Measurements from ENCODE around the gene MICAL2. TPM values are rescaled to one million over a fixed set of nuclear protein-coding genes. Genes with fewer than 3 reads are reported as not detected.

Gene MICAL2
- total and polyA plus RNA-seq, 2 donors (not counting 3 experiments of a cell fraction or from before 2014, with no cell fraction given), result 67.6 to 200 TPM

DNA sequence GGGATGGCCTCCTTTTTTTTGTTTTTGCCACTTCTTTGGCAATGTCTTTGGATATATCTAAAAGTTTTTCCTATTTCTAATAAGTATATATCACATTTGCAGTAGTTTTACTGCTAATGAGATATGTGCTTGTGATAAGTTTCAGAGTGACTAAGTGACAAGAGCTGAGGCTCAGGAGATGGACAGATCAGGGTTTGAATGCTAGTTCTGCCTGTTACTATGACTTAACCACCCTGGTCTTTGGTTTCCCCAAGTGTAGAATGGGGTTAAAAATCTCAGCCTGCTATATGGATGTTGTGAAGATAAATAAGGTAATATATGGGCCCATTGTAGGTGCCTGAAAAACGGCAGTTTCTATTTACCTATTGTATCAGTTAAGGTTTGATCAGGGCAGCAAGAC lies 9.1 kb upstream of the MICAL2 start:
- Histone ChIP-seq H3K9me1 (replicated peaks; ENCODE audit: control insufficient read depth, extremely low read depth, insufficient read depth, low read length) (no peaks in the 10 kb centered on the region), H3K4me3 (replicated peaks in 1 of 3; ENCODE audit: insufficient read depth in 1 of 3, low read depth in 1 of 3, low read length in 3 of 3) (no peak overlapping the region), H3K9ac (replicated peaks; ENCODE audit: extremely low read depth, insufficient read depth, low read length) (no peak overlapping the region), H3K79me2 (ENCODE audit: control insufficient read depth, insufficient read depth, low read length) (no peaks in the 10 kb centered on the region), H2AFZ (ENCODE audit: low read depth, low read length) (no peak overlapping the region), H3K36me3 (ENCODE audit: control insufficient read depth in 2 of 2, extremely low read depth in 1 of 2, insufficient read depth in 2 of 2, low read length in 2 of 2) (no peaks in the 10 kb centered on the region), H3K4me2 (ENCODE audit: insufficient read depth, low read length) (no peak overlapping the region), H3K4me1 (ENCODE audit: control insufficient read depth, extremely low read depth, insufficient read depth, low read length) (no peaks in the 10 kb centered on the region), H4K20me1 (replicated peaks; ENCODE audit: control insufficient read depth, extremely low read depth, insufficient read depth, low read length) (no peaks in the 10 kb centered on the region), H3K9me3 (replicated peaks; ENCODE audit: control insufficient read depth, insufficient read depth, low read length) (no peaks in the 10 kb centered on the region), H3K27me3 (ENCODE audit: control insufficient read depth in 2 of 2, insufficient read depth in 2 of 2, low read length in 2 of 2) (no peaks in the 10 kb centered on the region), H3K27ac (ENCODE audit: insufficient read depth, low read depth, low read length) (no peak overlapping the region)
- TF ChIP-seq EZH2 (IDR thresholded peaks at IDR 0.05; ENCODE audit: borderline replicate concordance, low read depth, low read length, severe bottlenecking) (no peak), POLR2A (IDR thresholded peaks at IDR 0.05; ENCODE audit: low read depth, low read length) (no peak), MYC (IDR thresholded peaks at IDR 0.05; ENCODE audit: low read depth, low read length) (no peak)
- TF ChIP-seq, protein P1, sequence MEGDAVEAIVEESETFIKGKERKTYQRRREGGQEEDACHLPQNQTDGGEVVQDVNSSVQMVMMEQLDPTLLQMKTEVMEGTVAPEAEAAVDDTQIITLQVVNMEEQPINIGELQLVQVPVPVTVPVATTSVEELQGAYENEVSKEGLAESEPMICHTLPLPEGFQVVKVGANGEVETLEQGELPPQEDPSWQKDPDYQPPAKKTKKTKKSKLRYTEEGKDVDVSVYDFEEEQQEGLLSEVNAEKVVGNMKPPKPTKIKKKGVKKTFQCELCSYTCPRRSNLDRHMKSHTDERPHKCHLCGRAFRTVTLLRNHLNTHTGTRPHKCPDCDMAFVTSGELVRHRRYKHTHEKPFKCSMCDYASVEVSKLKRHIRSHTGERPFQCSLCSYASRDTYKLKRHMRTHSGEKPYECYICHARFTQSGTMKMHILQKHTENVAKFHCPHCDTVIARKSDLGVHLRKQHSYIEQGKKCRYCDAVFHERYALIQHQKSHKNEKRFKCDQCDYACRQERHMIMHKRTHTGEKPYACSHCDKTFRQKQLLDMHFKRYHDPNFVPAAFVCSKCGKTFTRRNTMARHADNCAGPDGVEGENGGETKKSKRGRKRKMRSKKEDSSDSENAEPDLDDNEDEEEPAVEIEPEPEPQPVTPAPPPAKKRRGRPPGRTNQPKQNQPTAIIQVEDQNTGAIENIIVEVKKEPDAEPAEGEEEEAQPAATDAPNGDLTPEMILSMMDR (IDR thresholded peaks at IDR 0.05; ENCODE audit: extremely low read depth in 1 of 2, insufficient read depth in 1 of 2, low read depth in 1 of 2, low read length in 2 of 2), result no peak
- no peak for FAIRE-seq
- dilution Hi-C loops (cut with MboI; ENCODE audit: extremely low pct_ligation_motif_present, low sequenced_read_pairs), result no loop called here
- CTCF ChIA-PET, result interaction anchor here (1.2 to 1.9 kb wide), 3 partner anchors 11 to 180 kb away, joined by 3 to 6 read pairs (median 6); no protein-coding TSS in a partner anchor
- intact Hi-C loops (cut with micrococcal nuclease), result no loop called here
- BruUV-seq (replicated peaks), result no TSS peak
- POLR2A ChIA-PET, result no interaction called here
- no peak for DNase-seq (ENCODE audit: low read depth, low spot score)

DNA sequence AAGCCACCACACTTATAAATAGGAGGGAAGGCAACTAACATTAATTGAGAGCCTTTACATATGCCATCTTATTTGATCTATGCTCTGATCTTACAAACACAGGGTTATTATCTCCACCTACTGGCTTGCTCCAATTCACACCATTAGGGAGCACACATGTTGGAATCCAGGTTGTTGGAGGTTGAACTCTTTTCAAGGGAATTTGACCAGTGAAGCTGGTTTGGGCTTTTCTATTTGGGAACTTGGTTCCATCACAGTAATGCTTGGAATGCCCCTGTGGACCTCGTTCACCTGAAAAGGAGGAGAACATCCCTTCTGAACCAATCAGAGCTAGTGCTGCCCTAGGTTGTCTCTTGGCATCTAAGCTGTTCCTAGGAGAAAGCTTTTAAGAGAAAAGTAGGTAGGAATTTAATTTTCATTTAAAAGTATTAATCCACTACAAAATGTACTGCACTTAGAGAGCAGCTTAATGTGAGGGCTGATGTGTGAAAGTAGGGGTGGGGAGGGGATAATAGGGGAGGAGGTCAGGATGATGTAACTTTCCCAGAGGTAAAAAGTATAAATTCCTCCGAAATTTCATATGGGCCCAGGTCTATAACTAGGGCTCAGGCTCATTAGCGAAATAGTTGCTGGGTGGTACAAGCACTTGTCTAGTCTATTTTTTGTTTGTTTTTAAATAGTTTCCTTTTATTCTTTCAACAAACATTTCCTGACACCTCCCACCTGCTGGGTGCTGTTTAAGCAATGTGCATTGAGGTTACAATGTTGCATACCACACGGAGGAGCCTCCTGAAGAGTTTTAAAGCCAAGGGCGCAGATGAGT lies 7.6 kb upstream of the MICAL2 start:
- Histone ChIP-seq H3K9me1 (replicated peaks; ENCODE audit: control insufficient read depth, extremely low read depth, insufficient read depth, low read length) (no peaks in the 10 kb centered on the region), H3K27ac (ENCODE audit: insufficient read depth, low read depth, low read length) (no peak overlapping the region), H3K27me3 (ENCODE audit: control insufficient read depth in 2 of 2, insufficient read depth in 2 of 2, low read length in 2 of 2) (no peaks in the 10 kb centered on the region), H3K36me3 (ENCODE audit: control insufficient read depth in 2 of 2, extremely low read depth in 1 of 2, insufficient read depth in 2 of 2, low read length in 2 of 2) (no peaks in the 10 kb centered on the region), H4K20me1 (replicated peaks; ENCODE audit: control insufficient read depth, extremely low read depth, insufficient read depth, low read length) (no peaks in the 10 kb centered on the region), H2AFZ (ENCODE audit: low read depth, low read length) (no peak overlapping the region), H3K9me3 (replicated peaks; ENCODE audit: control insufficient read depth, insufficient read depth, low read length) (no peaks in the 10 kb centered on the region), H3K4me1 (ENCODE audit: control insufficient read depth, extremely low read depth, insufficient read depth, low read length) (no peaks in the 10 kb centered on the region), H3K79me2 (ENCODE audit: control insufficient read depth, insufficient read depth, low read length) (no peaks in the 10 kb centered on the region), H3K4me3 (replicated peaks in 1 of 3; ENCODE audit: insufficient read depth in 1 of 3, low read depth in 1 of 3, low read length in 3 of 3) (no peak overlapping the region), H3K9ac (replicated peaks; ENCODE audit: extremely low read depth, insufficient read depth, low read length) (no peak overlapping the region), H3K4me2 (ENCODE audit: insufficient read depth, low read length) (no peak overlapping the region)
- dilution Hi-C loops (cut with MboI; ENCODE audit: extremely low pct_ligation_motif_present, low sequenced_read_pairs) (no loop called here), intact Hi-C loops (cut with micrococcal nuclease) (no loop called here)
- TF ChIP-seq GATA2 (IDR thresholded peaks at IDR 0.05; ENCODE audit: insufficient read depth, insufficient read length, low read depth, low read length) (no peak), EZH2 (IDR thresholded peaks at IDR 0.05; ENCODE audit: borderline replicate concordance, low read depth, low read length, severe bottlenecking) (no peak)
- TF ChIP-seq, protein P1 (IDR thresholded peaks at IDR 0.05; ENCODE audit: extremely low read depth in 1 of 2, insufficient read depth in 1 of 2, low read depth in 1 of 2, low read length in 2 of 2), result no peak
- no peak for FAIRE-seq
- no TSS peak for BruUV-seq (replicated peaks)
- CTCF ChIA-PET, result interaction anchor here (0.8 to 2.6 kb wide), 13 partner anchors 10 to 179 kb away, joined by 3 to 19 read pairs (median 3); no protein-coding TSS in a partner anchor
- DNase-seq (ENCODE audit: low read depth, low spot score), result no peak
- POLR2A ChIA-PET, result no interaction called here

Measured in endothelial cell of umbilical vein (primary cell).